ENCODE data around the gene PSD4. TPM values are rescaled to one million over a fixed set of nuclear protein-coding genes. Genes with fewer than 3 reads are reported as not detected.
A peak's percentile ranks its signal among the peaks of the same experiment; 100 is the strongest.

Gene PSD4
- total and polyA plus RNA-seq, 12 donors = 19.2 to 164 (median 70.5) TPM

DNA sequence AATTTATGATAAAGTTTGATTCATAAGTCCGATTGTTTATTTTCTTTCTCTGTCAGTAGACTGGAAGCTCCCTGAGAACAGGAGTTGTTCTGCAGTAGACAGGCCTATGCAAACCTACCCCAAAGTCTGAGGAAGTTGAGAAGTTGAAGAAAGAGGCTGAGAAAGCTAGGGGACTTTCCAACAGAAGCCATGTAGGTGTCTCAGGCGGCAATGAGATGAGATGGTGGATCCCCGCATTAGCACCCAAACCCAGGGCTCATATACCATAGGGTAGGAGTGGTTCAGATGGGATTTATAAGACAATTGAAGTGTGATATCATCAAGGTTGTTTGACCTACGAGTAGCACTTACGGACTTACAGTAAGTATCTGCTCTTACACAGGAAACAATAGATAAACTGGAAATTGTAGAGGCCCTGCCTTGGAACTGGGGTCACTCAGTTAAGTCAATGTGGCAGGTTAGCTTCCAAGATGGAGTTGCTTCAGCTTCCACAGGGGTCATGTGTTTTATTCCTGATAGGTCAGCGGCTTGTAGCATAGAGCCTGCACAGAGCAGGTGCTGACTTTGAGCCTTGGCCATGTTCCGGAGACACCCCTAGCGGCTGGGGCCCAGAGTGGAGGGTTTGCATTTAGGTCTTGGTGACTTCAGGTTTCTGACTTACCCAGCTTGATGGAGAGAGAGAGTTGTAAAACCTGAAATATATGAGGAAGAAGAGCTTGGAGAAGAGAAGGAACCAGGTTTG is 2.3 kb upstream of the PSD4 start:
- Histone ChIP-seq H3K27ac (no peak overlapping the region), H3K4me1 (replicated peaks in 1 of 2) (peaks cover 17 to 24% of the 10 kb centered on the region in 2 donors), H3K9me3 (replicated peaks in 1 of 3) (no peaks in the 10 kb centered on the region), H3K27me3 (no peaks in the 10 kb centered on the region), H3K4me3 (no peak overlapping the region), H3K36me3 (replicated peaks in 1 of 2) (no peaks in the 10 kb centered on the region)
- peak in 2 of 7 donors; percentile 6 to 42 for DNase-seq
- intact Hi-C loops (cut with DNase I) = no loop called here
- no peak for TF ChIP-seq POLR2A (IDR thresholded peaks at IDR 0.05)
- TF ChIP-seq, protein P1, sequence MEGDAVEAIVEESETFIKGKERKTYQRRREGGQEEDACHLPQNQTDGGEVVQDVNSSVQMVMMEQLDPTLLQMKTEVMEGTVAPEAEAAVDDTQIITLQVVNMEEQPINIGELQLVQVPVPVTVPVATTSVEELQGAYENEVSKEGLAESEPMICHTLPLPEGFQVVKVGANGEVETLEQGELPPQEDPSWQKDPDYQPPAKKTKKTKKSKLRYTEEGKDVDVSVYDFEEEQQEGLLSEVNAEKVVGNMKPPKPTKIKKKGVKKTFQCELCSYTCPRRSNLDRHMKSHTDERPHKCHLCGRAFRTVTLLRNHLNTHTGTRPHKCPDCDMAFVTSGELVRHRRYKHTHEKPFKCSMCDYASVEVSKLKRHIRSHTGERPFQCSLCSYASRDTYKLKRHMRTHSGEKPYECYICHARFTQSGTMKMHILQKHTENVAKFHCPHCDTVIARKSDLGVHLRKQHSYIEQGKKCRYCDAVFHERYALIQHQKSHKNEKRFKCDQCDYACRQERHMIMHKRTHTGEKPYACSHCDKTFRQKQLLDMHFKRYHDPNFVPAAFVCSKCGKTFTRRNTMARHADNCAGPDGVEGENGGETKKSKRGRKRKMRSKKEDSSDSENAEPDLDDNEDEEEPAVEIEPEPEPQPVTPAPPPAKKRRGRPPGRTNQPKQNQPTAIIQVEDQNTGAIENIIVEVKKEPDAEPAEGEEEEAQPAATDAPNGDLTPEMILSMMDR (IDR thresholded peaks at IDR 0.05) = no peak
- WGBS, 4 donors = 95 to 98% (median 96%) methylated on average over 8 of the region's 8 CpGs

DNA sequence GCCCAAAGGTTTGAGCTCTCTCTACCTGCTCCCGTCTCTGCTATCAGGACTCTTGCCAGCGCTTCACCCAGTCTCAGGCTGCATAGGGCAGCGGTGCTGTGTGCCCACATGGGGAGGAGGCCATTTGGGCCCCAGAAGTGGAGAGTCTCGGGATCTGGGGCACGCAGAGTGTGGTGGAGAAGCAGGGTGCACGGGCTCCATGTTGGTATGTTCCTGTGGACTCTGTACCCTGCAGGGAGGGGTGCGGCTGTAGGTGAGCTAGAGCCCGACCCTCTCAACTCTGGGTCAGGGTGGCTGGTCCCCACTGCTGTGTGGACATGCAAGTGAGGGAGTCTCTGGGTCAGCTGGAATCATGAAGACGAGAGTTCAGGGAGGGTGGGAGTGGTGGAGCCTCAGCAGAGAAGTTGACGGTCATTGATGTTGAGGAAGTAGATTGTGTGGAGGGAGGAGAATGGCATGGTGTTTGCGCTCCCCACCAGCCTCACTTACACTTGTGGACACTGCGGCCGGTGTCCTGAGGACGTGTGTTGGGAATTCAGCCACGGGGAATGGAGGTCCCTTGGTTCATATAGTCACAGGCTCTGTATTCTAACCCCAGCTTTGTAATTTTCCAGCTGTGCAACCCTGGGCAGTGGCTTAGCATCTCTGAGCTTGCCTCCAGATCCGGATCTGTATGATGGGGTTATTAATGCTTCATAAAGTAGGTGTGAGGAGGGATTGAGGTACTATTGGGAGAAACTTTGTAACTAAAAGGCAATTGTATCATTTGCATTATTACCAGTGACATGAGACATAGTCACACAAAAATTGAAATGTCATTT is 840 bp upstream of the PSD4 start:
- no peak overlapping the region for H3K4me3 ChIP-seq
- intact Hi-C loops (cut with DNase I) = no loop called here
- no peaks in the 10 kb centered on the region for H3K36me3 ChIP-seq (replicated peaks in 1 of 2)
- H3K4me1 ChIP-seq (replicated peaks in 1 of 2) = peaks cover 6 to 10% of the 10 kb centered on the region in 2 donors
- no peaks in the 10 kb centered on the region for H3K9me3 ChIP-seq (replicated peaks in 1 of 3)
- TF ChIP-seq POLR2A (IDR thresholded peaks at IDR 0.05) = no peak
- TF ChIP-seq, protein P1 (IDR thresholded peaks at IDR 0.05) = no peak
- H3K27me3 ChIP-seq = no peaks in the 10 kb centered on the region
- peak in 2 of 7 donors; percentile 5 to 12 for DNase-seq
- peak overlapping the region in 3 of 5 donors; percentile 14 to 72 (median 43) for H3K27ac ChIP-seq
- WGBS, 4 donors = 89 to 94% (median 92%) methylated on average over 16 of the region's 16 CpGs

DNA sequence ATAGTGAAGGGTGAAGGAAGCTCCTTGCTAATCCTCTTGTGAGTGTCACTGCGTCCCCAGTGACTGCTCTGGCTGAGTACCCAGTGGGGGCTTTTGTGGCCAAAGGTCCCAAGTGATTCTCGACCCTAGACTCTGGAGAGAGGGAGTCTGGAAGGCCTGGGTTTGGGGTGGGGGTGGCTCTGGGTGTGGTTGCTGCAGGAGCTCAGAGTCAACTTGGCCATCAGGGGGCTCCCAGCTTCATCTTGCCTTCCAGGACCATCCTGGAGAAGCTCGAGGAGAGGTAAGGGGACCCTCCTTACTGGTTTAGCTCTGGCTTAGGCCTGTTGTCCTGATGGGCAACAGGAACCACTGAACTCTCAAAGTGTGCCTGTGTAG is 592 bp downstream of the PSD4 start:
- Histone ChIP-seq H3K36me3 (replicated peaks in 1 of 2) (no peaks in the 10 kb centered on the region), H3K27ac (peak overlapping the region in 2 of 5 donors; percentile 43 to 72), H3K9me3 (replicated peaks in 1 of 3) (no peaks in the 10 kb centered on the region), H3K4me1 (replicated peaks in 1 of 2) (peaks cover 0 to 8% of the 10 kb centered on the region in 2 donors), H3K4me3 (peak overlapping the region in 1 of 4 donors; percentile 1), H3K27me3 (no peaks in the 10 kb centered on the region)
- TF ChIP-seq, protein P1 (IDR thresholded peaks at IDR 0.05) = no peak
- TF ChIP-seq POLR2A (IDR thresholded peaks at IDR 0.05) = no peak
- peak in 2 of 7 donors; percentile 8 to 12 for DNase-seq
- 76 to 93% (median 78%) methylated on average over 2 to 3 of the region's 3 CpGs for WGBS, 4 donors
- intact Hi-C loops (cut with DNase I) = no loop called here

DNA sequence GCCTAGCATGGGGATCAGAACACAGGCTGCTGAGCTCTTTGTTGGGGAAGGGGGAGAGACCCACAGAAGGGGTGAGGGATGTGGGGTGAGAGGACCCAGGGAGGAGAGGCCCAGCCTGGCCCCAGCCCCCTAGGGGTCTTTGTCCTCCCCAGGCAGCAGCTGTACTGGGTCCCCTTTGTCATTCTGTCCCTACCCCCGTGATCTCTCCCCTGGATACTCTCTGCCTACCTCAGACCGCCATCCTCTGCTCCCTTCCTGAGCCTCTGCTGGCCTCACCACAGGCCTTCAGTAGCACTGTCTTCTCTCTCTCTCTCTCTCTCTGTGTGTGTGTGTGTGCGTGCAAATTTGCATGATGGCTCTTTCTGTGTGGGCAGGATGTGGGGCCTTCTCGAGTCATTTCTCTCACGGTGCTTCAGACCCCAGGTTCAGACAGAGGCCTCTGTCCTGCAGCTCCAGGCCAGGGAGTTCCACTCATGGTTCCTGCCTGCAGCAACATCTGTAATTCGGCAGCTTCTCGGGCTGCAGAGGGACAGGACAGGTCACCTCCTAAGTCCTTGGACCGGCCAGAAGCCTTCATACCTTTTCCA is 1.4 kb downstream of the PSD4 start:
- Histone ChIP-seq H3K27me3 (no peaks in the 10 kb centered on the region), H3K4me1 (replicated peaks in 1 of 2) (peaks cover 7 to 16% of the 10 kb centered on the region in 2 donors), H3K9me3 (replicated peaks in 1 of 3) (no peaks in the 10 kb centered on the region), H3K4me3 (no peak overlapping the region), H3K36me3 (replicated peaks in 1 of 2) (no peaks in the 10 kb centered on the region), H3K27ac (peak overlapping the region in 1 of 5 donors; percentile 9)
- peak in 2 of 7 donors; percentile 13 to 16 for DNase-seq
- TF ChIP-seq, protein P1 (IDR thresholded peaks at IDR 0.05) = no peak
- no peak for TF ChIP-seq POLR2A (IDR thresholded peaks at IDR 0.05)
- intact Hi-C loops (cut with DNase I) = no loop called here
- WGBS, 4 donors = 59 to 72% (median 67%) methylated on average over 8 of the region's 8 CpGs

Measured in adrenal gland (tissue), 12 donors.